AG09319 (cell line): ENCODE results near the gene DOHH.

Experiments used
- DNase-seq: peaks from one replicate; pipeline ENCODE4 v3.0.0-alpha.2; 2010; ENCODE audit warnings: low read depth; ENCODE audit errors: extremely low read depth
- TF ChIP-seq, protein P1 (sequence below): IDR thresholded peaks from 2 replicates; pipeline ENCODE4 v1.5.1; 2011; ENCODE audit warnings: low read depth, mild to moderate bottlenecking, inconsistent platforms, low read length, moderate library complexity

The DOHH gene

DNA sequence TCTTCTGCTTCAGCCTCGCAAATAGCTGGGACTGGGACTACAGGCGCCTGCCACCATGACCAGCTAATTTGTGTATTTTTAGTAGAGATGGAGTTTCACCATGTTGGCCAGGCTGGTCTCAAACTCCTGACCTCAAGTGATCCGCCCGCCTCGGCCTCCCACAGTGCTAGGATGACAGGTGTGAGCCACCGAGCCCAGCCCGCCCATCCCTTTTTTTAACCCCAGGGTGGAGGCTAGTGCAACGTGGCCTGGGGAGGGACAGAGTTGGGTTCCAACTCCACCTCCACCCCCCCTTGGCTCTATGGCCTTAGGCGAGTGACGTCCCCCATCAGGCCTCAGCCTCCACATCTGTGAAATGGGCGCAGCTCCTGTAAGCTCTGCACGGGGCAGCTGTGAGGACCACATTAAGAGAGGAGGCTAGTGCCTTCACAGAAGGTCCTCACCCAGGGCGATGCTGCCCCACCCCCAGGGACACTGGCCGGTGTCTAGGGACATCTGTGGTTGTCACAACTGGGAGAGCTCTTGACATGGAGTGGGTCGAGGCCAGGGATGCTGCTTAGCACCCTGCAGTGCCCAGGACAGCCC, 57.9 kb downstream of the DOHH start:
- TF ChIP-seq, protein P1, sequence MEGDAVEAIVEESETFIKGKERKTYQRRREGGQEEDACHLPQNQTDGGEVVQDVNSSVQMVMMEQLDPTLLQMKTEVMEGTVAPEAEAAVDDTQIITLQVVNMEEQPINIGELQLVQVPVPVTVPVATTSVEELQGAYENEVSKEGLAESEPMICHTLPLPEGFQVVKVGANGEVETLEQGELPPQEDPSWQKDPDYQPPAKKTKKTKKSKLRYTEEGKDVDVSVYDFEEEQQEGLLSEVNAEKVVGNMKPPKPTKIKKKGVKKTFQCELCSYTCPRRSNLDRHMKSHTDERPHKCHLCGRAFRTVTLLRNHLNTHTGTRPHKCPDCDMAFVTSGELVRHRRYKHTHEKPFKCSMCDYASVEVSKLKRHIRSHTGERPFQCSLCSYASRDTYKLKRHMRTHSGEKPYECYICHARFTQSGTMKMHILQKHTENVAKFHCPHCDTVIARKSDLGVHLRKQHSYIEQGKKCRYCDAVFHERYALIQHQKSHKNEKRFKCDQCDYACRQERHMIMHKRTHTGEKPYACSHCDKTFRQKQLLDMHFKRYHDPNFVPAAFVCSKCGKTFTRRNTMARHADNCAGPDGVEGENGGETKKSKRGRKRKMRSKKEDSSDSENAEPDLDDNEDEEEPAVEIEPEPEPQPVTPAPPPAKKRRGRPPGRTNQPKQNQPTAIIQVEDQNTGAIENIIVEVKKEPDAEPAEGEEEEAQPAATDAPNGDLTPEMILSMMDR, result no peak
- no peak for DNase-seq

DNA sequence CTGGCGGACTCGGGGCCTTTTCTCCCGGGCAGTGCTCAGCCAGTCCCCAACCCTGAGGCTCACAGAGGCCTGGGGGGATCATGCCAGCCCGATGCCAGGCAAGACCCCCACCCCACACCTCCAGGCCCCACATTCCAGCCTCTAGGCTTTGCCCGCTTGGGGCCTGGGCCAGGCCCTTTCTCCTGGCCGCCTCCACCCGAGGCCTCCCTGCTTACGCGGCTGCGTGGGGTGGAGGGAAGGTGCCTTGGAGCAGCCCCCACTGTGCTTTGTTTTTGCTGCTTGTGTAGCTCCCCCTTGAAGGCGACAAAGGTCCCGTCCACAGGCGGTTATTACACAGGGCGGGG, 58.5 kb downstream of the DOHH start:
- TF ChIP-seq, protein P1, result no peak
- DNase-seq, result no peak

DNA sequence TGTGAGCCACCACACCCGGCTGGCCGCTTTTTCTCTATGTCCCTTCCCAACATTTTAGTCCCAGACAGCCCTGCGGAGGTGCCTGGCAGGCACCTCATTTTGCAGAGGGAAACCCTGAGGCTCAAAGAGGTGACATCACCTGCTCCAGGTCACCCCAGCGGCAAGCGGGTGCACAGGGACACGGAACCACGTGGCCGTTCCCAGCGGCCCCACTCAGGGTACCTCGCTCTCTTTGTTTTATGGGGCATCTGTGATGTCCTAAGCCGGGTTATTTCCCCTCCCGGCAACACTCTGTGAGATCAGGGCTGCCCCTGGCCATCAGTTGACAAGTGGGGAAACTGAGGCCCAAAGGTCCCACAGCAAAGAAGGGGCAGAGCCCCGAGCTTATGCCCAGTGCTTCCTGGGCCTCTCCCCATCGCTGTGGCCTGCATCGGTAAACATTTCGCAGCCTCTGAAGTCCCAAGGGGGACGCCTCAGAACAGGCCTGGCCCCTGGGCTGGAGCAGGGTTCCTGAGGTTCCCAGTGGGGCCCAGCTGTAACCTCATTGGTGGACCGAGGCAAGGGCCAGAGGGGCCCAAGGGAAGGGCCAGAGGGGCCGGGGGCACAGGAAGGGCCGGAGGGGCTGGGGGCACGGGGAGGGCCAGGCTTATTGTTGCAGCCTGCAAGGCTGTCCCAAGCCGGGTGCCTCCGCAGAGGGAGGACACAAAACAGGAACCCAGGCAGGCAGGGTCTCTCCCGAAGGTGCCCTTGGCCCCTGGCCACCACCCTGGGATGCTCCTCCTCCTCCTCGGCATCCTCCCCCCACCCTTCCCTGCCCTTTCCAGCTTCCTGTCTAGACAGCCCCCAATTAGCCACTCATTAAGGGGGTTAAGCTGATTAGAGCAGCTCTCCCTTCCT, 59.1 kb downstream of the DOHH start:
- TF ChIP-seq, protein P1, result no peak
- DNase-seq, result no peak
